ENCODE results near the gene BMP8A. TPM values are rescaled to one million over a fixed set of nuclear protein-coding genes. Genes with fewer than 3 reads are reported as not detected.

BMP8A gene
- total RNA-seq, 2 experiments from 2014 or later: 0.20 TPM; not detected in 1

- Mint-ChIP-seq H3K9me3 (no peaks in the 10 kb centered on the region), H3K27me3 (no peaks in the 10 kb centered on the region), H3K4me3 (no peak overlapping the region), H3K27ac (no peak overlapping the region), H3K4me1 (no peaks in the 10 kb centered on the region), H3K36me3 (peaks cover 3% of the 10 kb centered on the region)
- POLR2A ChIA-PET: no interaction called here
- DNase-seq (peak; percentile 2), ATAC-seq (ENCODE audit: low read depth) (no peak)
These were observed 42.0 kb downstream of the BMP8A start for GRCh38 chr1:39533442-39533841.

GRCh38 chr1:39538531-39539251, 47.3 kb downstream of the BMP8A start:
- POLR2A ChIA-PET: no interaction called here
- H3K27ac Mint-ChIP-seq: peak overlapping the region; percentile 10
- ATAC-seq (ENCODE audit: low read depth) (peak; percentile 33), DNase-seq (peak; percentile 23)
- no peak overlapping the region for H3K4me3 Mint-ChIP-seq
- H3K9me3 Mint-ChIP-seq: no peaks in the 10 kb centered on the region
- H3K4me1 Mint-ChIP-seq: peaks cover 5% of the 10 kb centered on the region
- H3K36me3 Mint-ChIP-seq: peaks cover 3% of the 10 kb centered on the region
- H3K27me3 Mint-ChIP-seq: no peaks in the 10 kb centered on the region

GRCh38 chr1:39539252-39539790, 47.9 kb downstream of the BMP8A start:
- peak overlapping the region; percentile 10 for H3K27ac Mint-ChIP-seq
- H3K9me3 Mint-ChIP-seq: no peaks in the 10 kb centered on the region
- DNase-seq (peak; percentile 54), ATAC-seq (ENCODE audit: low read depth) (peak; percentile 80)
- H3K36me3 Mint-ChIP-seq: peaks cover 3% of the 10 kb centered on the region
- POLR2A ChIA-PET: no interaction called here
- no peaks in the 10 kb centered on the region for H3K27me3 Mint-ChIP-seq
- peaks cover 5% of the 10 kb centered on the region for H3K4me1 Mint-ChIP-seq
- H3K4me3 Mint-ChIP-seq: no peak overlapping the region

DNA sequence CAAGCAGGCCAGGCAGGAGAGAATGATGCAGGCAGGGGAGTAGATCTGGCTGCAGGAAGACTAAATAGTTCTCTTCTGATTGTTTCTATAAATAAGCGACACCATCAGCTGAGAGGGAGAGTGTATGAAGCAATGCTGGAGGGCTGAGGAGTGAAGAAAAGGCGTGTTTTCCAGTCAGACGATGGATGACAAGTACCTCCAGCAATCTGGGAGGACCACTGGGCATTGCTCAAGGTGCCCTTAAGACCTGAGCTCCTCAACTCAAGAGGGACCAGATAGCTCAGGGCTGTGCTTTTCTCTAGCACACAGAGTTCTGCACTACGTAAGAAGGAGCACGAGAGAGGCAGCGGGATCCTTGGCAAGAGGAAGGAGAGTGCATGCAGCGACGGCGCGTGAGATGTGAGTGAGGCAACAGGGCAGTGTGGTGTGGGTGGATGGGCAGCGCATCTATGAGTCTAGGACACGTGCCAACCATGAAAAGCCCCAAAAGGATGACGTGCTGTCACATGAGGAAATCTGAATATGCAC, 49.1 kb downstream of the BMP8A start:
- Mint-ChIP-seq H3K4me1 (peaks cover 5% of the 10 kb centered on the region), H3K27me3 (no peaks in the 10 kb centered on the region), H3K4me3 (no peak overlapping the region), H3K9me3 (no peaks in the 10 kb centered on the region), H3K27ac (no peak overlapping the region), H3K36me3 (peaks cover 5% of the 10 kb centered on the region)
- ATAC-seq (ENCODE audit: low read depth) (no peak), DNase-seq (peak; percentile 15)
- POLR2A ChIA-PET: no interaction called here

DNA sequence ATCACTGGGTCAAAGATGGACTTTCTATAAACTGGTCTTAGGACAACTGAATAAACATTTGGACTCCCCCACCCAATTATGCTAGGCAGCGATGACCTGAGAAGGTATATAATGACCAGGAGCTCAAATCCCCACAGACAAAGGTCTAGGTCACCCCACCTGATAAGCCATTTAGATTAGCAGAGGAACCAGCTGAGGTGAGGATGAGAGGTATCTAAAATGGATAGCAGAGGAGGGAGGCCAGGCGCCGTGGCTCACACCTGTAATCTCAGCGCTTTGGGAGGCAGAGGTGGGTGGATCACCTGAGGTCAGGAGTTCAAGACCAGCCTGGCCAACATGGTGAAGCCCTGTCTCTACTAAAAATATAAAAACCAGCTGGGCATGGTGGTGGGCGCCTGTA, 51.5 kb downstream of the BMP8A start:
- no peak for DNase-seq
- ATAC-seq (ENCODE audit: low read depth): no peak
- Mint-ChIP-seq H3K36me3 (peaks cover 9% of the 10 kb centered on the region), H3K9me3 (no peaks in the 10 kb centered on the region), H3K27me3 (no peaks in the 10 kb centered on the region), H3K4me3 (no peak overlapping the region), H3K27ac (no peak overlapping the region), H3K4me1 (peaks cover 5% of the 10 kb centered on the region)
- POLR2A ChIA-PET: interaction anchor here (0.6 kb wide), 1 partner anchor 145 kb away, joined by 3 read pairs; no protein-coding TSS in a partner anchor

- H3K9me3 Mint-ChIP-seq: no peaks in the 10 kb centered on the region
- H3K36me3 Mint-ChIP-seq: peaks cover 10% of the 10 kb centered on the region
These were observed 52.9 kb downstream of the BMP8A start for GRCh38 chr1:39544327-39544726.

GRCh38 chr1:39545531-39545930, 54.1 kb downstream of the BMP8A start:
- Mint-ChIP-seq H3K4me1 (no peaks in the 10 kb centered on the region), H3K4me3 (no peak overlapping the region), H3K36me3 (peaks cover 13% of the 10 kb centered on the region), H3K9me3 (no peaks in the 10 kb centered on the region), H3K27ac (no peak overlapping the region), H3K27me3 (no peaks in the 10 kb centered on the region)
- POLR2A ChIA-PET: no interaction called here
- no peak for ATAC-seq (ENCODE audit: low read depth)
- DNase-seq: no peak

More at GRCh38 chr1:39544327-39544726, 52.9 kb downstream of the BMP8A start:
- ATAC-seq (ENCODE audit: low read depth) (no peak), DNase-seq (no peak)
- H3K27ac Mint-ChIP-seq: no peak overlapping the region
- POLR2A ChIA-PET: interaction anchor here (1.0 kb wide), 1 partner anchor 65 kb away, joined by 3 read pairs; no protein-coding TSS in a partner anchor
- no peaks in the 10 kb centered on the region for H3K27me3 Mint-ChIP-seq
- no peak overlapping the region for H3K4me3 Mint-ChIP-seq
- H3K4me1 Mint-ChIP-seq: no peaks in the 10 kb centered on the region

- POLR2A ChIA-PET: no interaction called here
- H3K4me1 Mint-ChIP-seq: peaks cover 10% of the 10 kb centered on the region
- H3K4me3 Mint-ChIP-seq: no peak overlapping the region
- H3K9me3 Mint-ChIP-seq: no peaks in the 10 kb centered on the region
- H3K27me3 Mint-ChIP-seq: no peaks in the 10 kb centered on the region
- no peak overlapping the region for H3K27ac Mint-ChIP-seq
- DNase-seq (no peak), ATAC-seq (ENCODE audit: low read depth) (no peak)
- peaks cover 7% of the 10 kb centered on the region for H3K36me3 Mint-ChIP-seq
These were observed 62.8 kb downstream of the BMP8A start for GRCh38 chr1:39554277-39554676.

DNA sequence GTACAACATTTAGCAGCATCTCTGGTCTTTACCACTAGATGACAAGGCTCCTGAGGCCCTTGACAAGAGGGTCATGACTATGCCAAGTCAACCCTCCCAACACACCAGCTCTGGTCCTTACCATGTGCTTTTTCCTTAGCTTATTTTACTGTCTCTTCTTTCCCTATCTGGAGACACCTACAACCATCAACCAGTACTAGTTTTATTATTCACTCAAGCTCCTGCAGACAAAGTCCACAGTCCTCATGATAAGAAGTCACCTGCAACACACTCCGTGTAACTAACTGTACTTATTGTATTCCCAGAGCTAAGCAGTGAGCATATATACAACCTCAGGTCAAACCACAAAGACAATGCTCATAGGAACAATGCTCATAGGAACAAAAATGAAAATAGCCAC, 69.8 kb downstream of the BMP8A start:
- POLR2A ChIA-PET: interaction anchor here (1.2 kb wide), 1 partner anchor 12 kb away, joined by 4 read pairs; no protein-coding TSS in a partner anchor
- Mint-ChIP-seq H3K4me3 (no peak overlapping the region), H3K36me3 (peaks cover 31% of the 10 kb centered on the region), H3K27me3 (no peaks in the 10 kb centered on the region), H3K27ac (no peak overlapping the region), H3K9me3 (no peaks in the 10 kb centered on the region), H3K4me1 (peaks cover 12% of the 10 kb centered on the region)
- ATAC-seq (ENCODE audit: low read depth) (no peak), DNase-seq (no peak)

DNA sequence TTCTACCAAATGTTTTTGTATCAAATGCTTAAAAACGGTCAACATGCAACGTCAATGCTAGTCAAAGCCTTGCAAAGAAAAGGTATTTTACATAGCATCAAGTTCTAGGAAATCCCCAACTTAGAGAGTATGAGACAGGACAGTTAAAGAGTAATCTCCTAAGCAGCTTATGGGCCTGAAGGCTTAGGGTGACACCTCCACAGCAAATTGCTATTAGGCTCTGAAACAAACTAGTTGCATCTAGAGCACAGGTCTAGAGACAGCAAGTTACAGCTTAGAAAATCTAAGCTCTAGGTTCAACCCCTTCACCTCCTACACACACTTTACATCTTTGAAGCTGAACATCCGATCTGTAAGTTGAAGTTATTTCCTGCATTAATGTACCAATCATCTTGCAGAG, 71.5 kb downstream of the BMP8A start:
- ATAC-seq (ENCODE audit: low read depth) (no peak), DNase-seq (no peak)
- no peaks in the 10 kb centered on the region for H3K27me3 Mint-ChIP-seq
- peaks cover 15% of the 10 kb centered on the region for H3K4me1 Mint-ChIP-seq
- POLR2A ChIA-PET: no interaction called here
- no peak overlapping the region for H3K27ac Mint-ChIP-seq
- H3K9me3 Mint-ChIP-seq: no peaks in the 10 kb centered on the region
- H3K36me3 Mint-ChIP-seq: peaks cover 46% of the 10 kb centered on the region
- no peak overlapping the region for H3K4me3 Mint-ChIP-seq

DNA sequence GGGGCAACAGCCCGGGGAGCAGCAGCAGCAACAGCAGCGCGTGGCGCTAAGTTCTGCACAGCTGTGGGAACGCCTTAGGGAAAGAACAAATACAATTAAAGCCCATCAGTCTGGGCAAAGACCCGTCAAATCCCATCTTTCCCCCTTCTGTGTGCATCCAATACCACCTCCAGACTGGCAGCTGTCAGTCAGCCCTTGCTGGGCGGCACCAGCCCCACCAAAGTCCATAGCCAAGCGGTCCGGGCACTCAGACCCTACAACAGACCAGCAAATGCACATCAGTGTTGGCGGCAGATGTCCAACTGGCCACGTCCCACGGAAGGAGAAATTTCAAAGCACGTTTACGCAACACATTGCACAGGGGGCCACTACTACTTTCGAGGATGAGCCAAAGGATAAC, 72.2 kb downstream of the BMP8A start:
- H3K4me1 Mint-ChIP-seq: peaks cover 11% of the 10 kb centered on the region
- peaks cover 44% of the 10 kb centered on the region for H3K36me3 Mint-ChIP-seq
- ATAC-seq (ENCODE audit: low read depth): no peak
- no peak for DNase-seq
- H3K9me3 Mint-ChIP-seq: no peaks in the 10 kb centered on the region
- no peaks in the 10 kb centered on the region for H3K27me3 Mint-ChIP-seq
- POLR2A ChIA-PET: no interaction called here
- H3K4me3 Mint-ChIP-seq: no peak overlapping the region
- no peak overlapping the region for H3K27ac Mint-ChIP-seq

GRCh38 chr1:39564340-39564739, 72.9 kb downstream of the BMP8A start:
- peaks cover 9% of the 10 kb centered on the region for H3K4me1 Mint-ChIP-seq
- H3K36me3 Mint-ChIP-seq: peaks cover 44% of the 10 kb centered on the region
- POLR2A ChIA-PET: no interaction called here
- no peak overlapping the region for H3K27ac Mint-ChIP-seq
- no peaks in the 10 kb centered on the region for H3K9me3 Mint-ChIP-seq
- no peak overlapping the region for H3K4me3 Mint-ChIP-seq
- no peaks in the 10 kb centered on the region for H3K27me3 Mint-ChIP-seq
- DNase-seq: no peak
- no peak for ATAC-seq (ENCODE audit: low read depth)

GRCh38 chr1:39564941-39565340, 73.5 kb downstream of the BMP8A start:
- no peaks in the 10 kb centered on the region for H3K27me3 Mint-ChIP-seq
- peaks cover 46% of the 10 kb centered on the region for H3K36me3 Mint-ChIP-seq
- no peaks in the 10 kb centered on the region for H3K9me3 Mint-ChIP-seq
- POLR2A ChIA-PET: no interaction called here
- ATAC-seq (ENCODE audit: low read depth) (no peak), DNase-seq (no peak)
- peaks cover 10% of the 10 kb centered on the region for H3K4me1 Mint-ChIP-seq
- H3K4me3 Mint-ChIP-seq: no peak overlapping the region
- no peak overlapping the region for H3K27ac Mint-ChIP-seq
